ENCODE data around the gene TMCC2. TPM values are rescaled to one million over a fixed set of nuclear protein-coding genes. Genes with fewer than 3 reads are reported as not detected.

TMCC2 gene
- total RNA-seq, 1 donor from 2014 or later: 4.4 TPM

- no peak for DNase-seq (ENCODE audit: low read depth)
Measured at GRCh38 chr1:205259998-205260397, 32.3 kb downstream of the TMCC2 start.

GRCh38 chr1:205260948-205261732 lies 33.4 kb downstream of the TMCC2 start:
- peak; percentile 52 for DNase-seq (ENCODE audit: low read depth)

- no peak for DNase-seq (ENCODE audit: low read depth)
Measured at GRCh38 chr1:205261946-205262691, 34.4 kb downstream of the TMCC2 start.

GRCh38 chr1:205262731-205263171 lies 35.0 kb downstream of the TMCC2 start:
- no peak for DNase-seq (ENCODE audit: low read depth)

GRCh38 chr1:205263580-205264190 lies 35.9 kb downstream of the TMCC2 start:
- DNase-seq (ENCODE audit: low read depth): no peak

- DNase-seq (ENCODE audit: low read depth): no peak
Measured at GRCh38 chr1:205266611-205267305, 39.0 kb downstream of the TMCC2 start.

GRCh38 chr1:205267306-205267902 lies 39.7 kb downstream of the TMCC2 start:
- no peak for DNase-seq (ENCODE audit: low read depth)

- DNase-seq (ENCODE audit: low read depth): no peak
Measured at GRCh38 chr1:205268846-205269680, 41.3 kb downstream of the TMCC2 start.

GRCh38 chr1:205269711-205270110 lies 42.0 kb downstream of the TMCC2 start:
- DNase-seq (ENCODE audit: low read depth): no peak

GRCh38 chr1:205270271-205270670 lies 42.5 kb downstream of the TMCC2 start:
- DNase-seq (ENCODE audit: low read depth): no peak

GRCh38 chr1:205270764-205271163 lies 43.0 kb downstream of the TMCC2 start:
- peak; percentile 85 for DNase-seq (ENCODE audit: low read depth)

- DNase-seq (ENCODE audit: low read depth): no peak
Measured at GRCh38 chr1:205271277-205271676, 43.5 kb downstream of the TMCC2 start.

GRCh38 chr1:205271745-205272144 lies 44.0 kb downstream of the TMCC2 start:
- DNase-seq (ENCODE audit: low read depth): no peak

- no peak for DNase-seq (ENCODE audit: low read depth)
Measured at GRCh38 chr1:205272536-205272935, 44.8 kb downstream of the TMCC2 start.

GRCh38 chr1:205273551-205273982 lies 45.8 kb downstream of the TMCC2 start:
- DNase-seq (ENCODE audit: low read depth): peak; percentile 71

- peak; percentile 70 for DNase-seq (ENCODE audit: low read depth)
Measured at GRCh38 chr1:205274041-205274691, 46.4 kb downstream of the TMCC2 start.

GRCh38 chr1:205275133-205275532 lies 47.4 kb downstream of the TMCC2 start:
- no peak for DNase-seq (ENCODE audit: low read depth)

- DNase-seq (ENCODE audit: low read depth): no peak
Measured at GRCh38 chr1:205275916-205276688, 48.4 kb downstream of the TMCC2 start.

- no peak for DNase-seq (ENCODE audit: low read depth)
Measured at GRCh38 chr1:205276689-205277065, 48.9 kb downstream of the TMCC2 start.
